Prostate gland (tissue), 2 donors: ENCODE measurements around the gene OR10V1.

Source experiments
- CTCF ChIP-seq, 4 experiments: fragments of 200-600 bp in 2 of 4; fragments of 450-650 bp in 2 of 4; sonication (generic) in 2 of 4; IDR thresholded peaks; 1 replicate in 3 of 4; 2 replicates in 1 of 4; pipeline ENCODE4 v1.5.1; 2016 to 2019; ENCODE audit warnings: antibody characterized with exemption in 4 of 4, mild to moderate bottlenecking in 2 of 4, moderate library complexity in 2 of 4
- POLR2A ChIP-seq: fragments of 450-650 bp; IDR thresholded peaks from one replicate; pipeline ENCODE4 v1.6.1; 2016; ENCODE audit warnings: antibody characterized with exemption, mild to moderate bottlenecking
- POLR2AphosphoS5 ChIP-seq: sonication (generic); formaldehyde crosslinking; IDR thresholded peaks from one replicate; pipeline ENCODE4 v1.6.1; 2017; ENCODE audit warnings: antibody characterized with exemption

- TF ChIP-seq CTCF (IDR thresholded peaks at IDR 0.05) = no peak
- TF ChIP-seq POLR2A = no peak
- TF ChIP-seq POLR2AphosphoS5 = no peak
Observed at GRCh38 chr11:59761993-59762392, 48.3 kb upstream of the OR10V1 start.
